Activated CD4-positive, CD25-positive, alpha-beta regulatory T cell (primary cell): ENCODE data around the gene PTCD3.

Source experiments
- DNase-seq, 4 experiments: peaks; one replicate each; lab custom pipeline; 2025; lab: John Stamatoyannopoulos, UW

Gene PTCD3

DNA sequence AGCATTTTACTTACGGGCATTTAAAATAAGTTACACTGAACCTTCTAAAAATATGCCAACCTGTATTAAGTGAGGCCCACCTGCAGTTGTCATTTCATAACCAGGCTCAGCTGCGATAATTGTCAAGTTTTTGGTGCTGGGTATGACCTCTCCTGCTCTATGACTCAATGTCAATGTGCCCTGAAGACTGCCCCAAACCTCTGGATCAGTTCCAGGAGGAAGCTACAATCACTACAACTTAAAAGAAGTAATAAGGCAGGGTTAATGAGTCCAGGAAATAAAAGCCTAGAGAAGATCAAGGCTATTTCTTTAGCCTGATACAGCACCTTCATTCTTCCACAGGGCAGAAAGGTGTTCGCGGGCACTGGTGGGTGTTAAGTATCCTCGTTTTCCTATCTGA, 23.3 kb upstream of the PTCD3 start:
- DNase-seq: no peak

- no peak for DNase-seq
These were observed 17.8 kb upstream of the PTCD3 start for GRCh38 chr2:86087936-86088850.

DNA sequence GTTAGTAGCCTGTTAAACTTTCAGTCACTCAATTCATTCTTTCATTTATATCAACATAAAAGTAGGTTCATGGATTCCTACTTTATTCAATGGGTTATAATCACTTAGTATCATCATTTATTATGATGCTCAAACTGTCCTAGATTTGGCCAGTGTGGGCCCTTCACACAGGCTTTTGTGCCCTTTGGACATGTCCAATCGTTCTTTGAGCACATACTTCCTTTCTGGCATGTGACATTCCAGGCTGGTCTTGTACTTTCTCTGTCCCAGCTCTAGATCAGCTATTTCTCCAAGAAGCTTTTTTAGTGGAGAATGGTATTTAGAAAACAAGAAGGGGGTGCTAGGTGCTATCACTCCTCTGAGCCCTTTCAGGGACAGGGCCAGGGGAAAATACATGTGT, 11.8 kb upstream of the PTCD3 start:
- DNase-seq: no peak

- DNase-seq: no peak
These were observed 8.7 kb upstream of the PTCD3 start for GRCh38 chr2:86097114-86097896.

DNA sequence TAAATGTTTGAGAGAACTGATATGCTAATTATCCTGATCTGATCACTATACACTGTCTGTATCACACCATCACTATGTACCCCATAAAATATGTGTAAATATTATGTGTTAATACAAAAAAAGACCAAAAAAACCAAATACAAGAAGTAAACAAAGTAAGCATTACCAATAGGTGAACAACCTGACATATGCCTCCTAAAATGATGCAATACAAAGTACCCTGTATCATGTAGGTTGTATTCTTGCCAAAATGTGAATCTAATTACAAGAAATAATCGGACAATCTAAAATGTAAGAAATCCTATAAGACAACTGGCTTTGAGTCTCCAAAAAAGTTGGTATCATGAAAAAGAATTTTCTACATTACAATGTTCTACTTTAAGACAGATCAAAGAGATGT, 8.1 kb upstream of the PTCD3 start:
- no peak for DNase-seq

- no peak for DNase-seq
These were observed 3.9 kb upstream of the PTCD3 start for GRCh38 chr2:86102157-86102556.

GRCh38 chr2:86105252-86105968, 625 bp upstream of the PTCD3 start, which contains the start of gene POLR1A:
POLR1A (minus strand) TSS chr2:86105886; CDS start chr2:86105776, 110 bp downstream.
- DNase-seq: peak; percentile 54 to 69 (median 60)

- DNase-seq: no peak
These were observed 996 bp downstream of the PTCD3 start for GRCh38 chr2:86107031-86107430.

GRCh38 chr2:86118130-86118529, 12.1 kb downstream of the PTCD3 start:
- DNase-seq: no peak

- DNase-seq: no peak
These were observed 17.4 kb downstream of the PTCD3 start for GRCh38 chr2:86123328-86123925.

GRCh38 chr2:86124683-86125082, 18.6 kb downstream of the PTCD3 start:
- DNase-seq: no peak

- no peak for DNase-seq
These were observed 28.7 kb downstream of the PTCD3 start for GRCh38 chr2:86134709-86135108.

DNA sequence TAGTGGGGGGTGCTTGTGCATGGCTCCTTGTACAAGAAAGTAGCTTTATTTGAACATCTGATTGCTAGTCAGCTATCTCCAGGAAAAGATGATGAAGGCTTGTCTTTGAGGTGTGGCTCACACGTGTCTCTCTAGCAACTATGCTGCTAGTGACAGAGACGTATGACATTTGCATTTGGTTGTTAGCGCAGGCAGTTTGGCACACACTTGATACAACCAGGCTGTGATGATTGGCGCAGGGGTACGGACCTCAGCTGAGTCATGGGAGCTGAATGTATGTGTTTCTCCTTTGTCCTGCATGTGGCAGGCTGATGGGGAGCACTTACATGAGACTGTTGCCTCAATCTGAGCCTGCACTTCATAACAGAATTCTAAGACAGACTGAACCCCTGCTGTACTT, 29.6 kb downstream of the PTCD3 start:
- DNase-seq: no peak

DNA sequence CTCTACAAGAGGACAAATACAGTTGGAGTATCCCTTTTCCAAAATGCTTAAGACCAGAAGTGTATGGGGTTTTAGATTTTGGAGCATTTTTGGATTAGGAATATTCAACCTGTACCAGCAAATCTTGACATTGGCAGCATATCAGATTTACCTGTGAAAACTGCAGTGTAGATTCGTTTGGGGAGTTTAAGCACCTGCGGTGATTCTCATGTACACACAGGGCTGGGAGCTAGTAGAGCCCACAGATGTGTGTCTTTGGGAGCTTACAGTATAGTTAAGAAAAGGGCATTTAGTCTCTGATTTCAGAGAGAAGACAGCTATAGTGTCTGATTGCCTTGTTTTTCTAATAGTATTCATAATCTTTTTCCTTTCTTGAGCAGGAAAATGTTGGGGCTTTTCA, 30.1 kb downstream of the PTCD3 start:
- DNase-seq: no peak

- DNase-seq: no peak
These were observed 32.9 kb downstream of the PTCD3 start for GRCh38 chr2:86138736-86139625.

DNA sequence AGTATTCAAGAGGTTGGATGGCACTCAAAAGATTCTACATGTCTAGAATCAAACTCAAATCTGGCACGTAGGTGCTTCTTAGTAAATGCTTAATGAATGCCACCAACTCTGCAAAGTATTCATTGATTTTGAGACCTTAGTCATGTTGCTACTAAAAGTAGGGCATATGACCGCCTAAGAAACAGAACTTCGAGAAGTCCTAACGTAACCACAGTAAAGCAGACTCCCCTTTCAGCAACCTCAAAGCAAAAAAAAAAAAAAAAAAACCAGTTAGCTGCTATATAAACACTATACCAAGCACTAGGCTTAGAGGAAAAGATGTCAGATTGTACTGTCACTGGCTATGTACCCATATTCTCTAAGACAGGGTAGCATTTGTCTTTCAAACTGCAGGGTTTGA, 33.9 kb downstream of the PTCD3 start:
- no peak for DNase-seq

- no peak for DNase-seq
These were observed 34.9 kb downstream of the PTCD3 start for GRCh38 chr2:86140969-86141392.

DNA sequence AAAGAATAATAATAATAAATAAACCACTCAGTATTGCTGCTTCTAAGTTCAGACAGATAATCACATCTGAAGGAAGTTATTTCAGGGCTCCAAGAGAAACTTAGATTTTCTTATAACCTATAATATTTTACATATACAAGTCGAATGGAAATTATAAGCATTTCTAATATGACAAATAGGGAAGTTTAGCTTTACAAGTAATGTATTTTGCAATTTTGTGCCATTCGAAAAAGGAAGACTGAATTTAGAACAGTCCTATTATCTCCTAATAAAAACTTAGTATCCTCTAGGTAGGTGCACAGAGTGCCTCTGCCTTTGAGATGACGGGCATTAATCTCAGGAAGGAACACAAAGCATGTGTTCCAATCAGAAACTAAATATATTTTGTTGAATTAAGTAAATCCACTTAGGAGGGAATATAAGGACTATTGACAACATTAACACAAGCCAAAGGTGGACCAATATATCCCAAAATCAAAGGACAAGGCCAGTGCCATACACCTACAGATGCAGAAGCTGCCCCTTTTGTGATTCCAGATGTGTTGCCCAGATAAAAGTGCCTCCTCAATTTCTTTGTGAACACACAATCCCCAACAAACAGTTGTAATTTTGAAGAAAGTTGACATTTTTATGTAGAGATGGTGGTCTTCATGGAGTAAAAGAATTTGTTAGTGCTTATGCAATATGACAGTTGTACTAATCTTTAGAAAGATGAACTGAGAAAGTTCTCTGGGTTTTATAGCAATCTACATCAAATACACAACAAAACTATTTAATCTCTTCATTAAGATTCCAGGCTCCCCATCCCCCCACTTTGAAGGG, 36.6 kb downstream of the PTCD3 start:
- no peak for DNase-seq

- no peak for DNase-seq
These were observed 37.3 kb downstream of the PTCD3 start for GRCh38 chr2:86143307-86143706.
